Motor neuron (in vitro differentiated cells): Measurements from ENCODE around the gene WSCD1. TPM values are rescaled to one million over a fixed set of nuclear protein-coding genes. Genes with fewer than 3 reads are reported as not detected.

ENCODE experiments used
- ATAC-seq, 8 experiments: fragments of 200-7000 bp; cut with Tn5 transposase; replicated peaks in 6 of 8; 2 replicates each; pipeline ENCODE4 v1.8.0; 2021; ENCODE audit warnings: mild to moderate bottlenecking in 8 of 8, moderate library complexity in 8 of 8
- H3K27ac ChIP-seq, 2 donors: fragments of 250-450 bp; sonication (Bioruptor Pico); 2 replicates each; pipeline ENCODE4 v1.9.0; 2021; ENCODE audit warnings: antibody characterized with exemption in 2 of 2, mild to moderate bottlenecking in 2 of 2, moderate library complexity in 1 of 2
- H3K4me1 ChIP-seq, 2 donors: fragments of 250-450 bp; sonication (Bioruptor Pico); replicated peaks in 1 of 2; 2 replicates each; pipeline ENCODE4 v1.6.1; 2021; ENCODE audit warnings: antibody characterized with exemption in 2 of 2, mild to moderate bottlenecking in 2 of 2, moderate library complexity in 1 of 2
- H3K4me3 ChIP-seq, 5 donors: fragments of 250-450 bp; sonication (Bioruptor Pico); 2 replicates each; pipeline ENCODE4 v1.9.0; 2021; ENCODE audit warnings: antibody characterized with exemption in 5 of 5, mild to moderate bottlenecking in 5 of 5, moderate library complexity in 4 of 5
- WGBS, 10 experiments: fragments of 450-650 bp; shearing (Covaris generic); methylation state at CpG; one replicate each; pipeline ENCODE4 v1.0.0; 2022; 5-methylcytosine and 5-hydroxymethylcytosine counted together
- in situ Hi-C, 9 experiments: fragments of 400-800 bp; cut with MboI; loops; one replicate each; pipeline ENCODE4 v1.15.0; 2021; ENCODE audit warnings: low sequenced_read_pairs in 9 of 9, low pct_unique_long_range_greater_than_20kb in 2 of 9; ENCODE audit not compliant: unreplicated experiment in 9 of 9
- total RNA-seq, 8 experiments: library from RNA; unstranded; fragments of 300-600 nt; gene quantifications; 2 replicates each; pipeline versions ENCODE4 v1.2.3 to v1.2.4, GENCODE V29; 2022

The WSCD1 gene
- total RNA-seq, 8 experiments from 2014 or later = 0.10 to 28.3 (median 22.9) TPM; not detected in 1

- ATAC-seq = peak in 2 of 8 experiments; percentile 9 to 29
- H3K4me1 ChIP-seq = peaks cover 33 to 46% of the 10 kb centered on the region in 2 donors
- H3K27ac ChIP-seq = no peak overlapping the region
- no peak overlapping the region for H3K4me3 ChIP-seq
- 4 to 100% (median 80%) methylated on average over 1 to 5 of the region's 13 CpGs; no CpG with 5 or more reads in 5 of the 10 experiments for WGBS, 10 experiments
- in situ Hi-C loops = loop anchor here in 2 of 9 experiments (10.0 to 25.0 kb wide), 2 partner anchors 333 to 335 kb away; no protein-coding TSS in a partner anchor
These were observed 9.1 kb downstream of the WSCD1 start for GRCh38 chr17:6079155-6079888.

GRCh38 chr17:6079960-6080359 is 9.8 kb downstream of the WSCD1 start:
- Histone ChIP-seq H3K27ac (no peak overlapping the region), H3K4me1 (peaks cover 34 to 46% of the 10 kb centered on the region in 2 donors), H3K4me3 (no peak overlapping the region)
- ATAC-seq = no peak
- in situ Hi-C loops = loop anchor here in 2 of 9 experiments (10.0 to 25.0 kb wide), 2 partner anchors 332 to 335 kb away; no protein-coding TSS in a partner anchor
- WGBS, 10 experiments = no CpG with 5 or more reads among the region's 2 CpGs

- 60 to 98% (median 82%) methylated on average over 2 to 8 of the region's 35 CpGs; no CpG with 5 or more reads in 7 of the 10 experiments for WGBS, 10 experiments
- Histone ChIP-seq H3K27ac (no peak overlapping the region), H3K4me3 (no peak overlapping the region), H3K4me1 (peaks cover 25 to 38% of the 10 kb centered on the region in 2 donors)
- no peak for ATAC-seq
- in situ Hi-C loops = loop anchor here in 1 of 9 experiments (25.0 kb wide), 1 partner anchor 331 kb away; no protein-coding TSS in a partner anchor
These were observed 10.7 kb downstream of the WSCD1 start for GRCh38 chr17:6080711-6081430.

GRCh38 chr17:6082335-6082734 is 12.2 kb downstream of the WSCD1 start:
- WGBS, 10 experiments = 20 to 84% (median 45%) methylated on average over 1 to 7 of the region's 8 CpGs; no CpG with 5 or more reads in 4 of the 10 experiments
- no peak overlapping the region for H3K4me3 ChIP-seq
- in situ Hi-C loops = loop anchor here in 1 of 9 experiments (25.0 kb wide), 1 partner anchor 330 kb away; no protein-coding TSS in a partner anchor
- H3K27ac ChIP-seq = no peak overlapping the region
- ATAC-seq = no peak
- H3K4me1 ChIP-seq = peaks cover 20 to 27% of the 10 kb centered on the region in 2 donors

- peak in 5 of 8 experiments; percentile 83 to 93 (median 87) for ATAC-seq
- H3K4me3 ChIP-seq = no peak overlapping the region
- H3K27ac ChIP-seq = peak overlapping the region; percentile 57 to 72
- 0 to 48% (median 15%) methylated on average over 1 to 18 of the region's 25 CpGs for WGBS, 10 experiments
- peaks cover 14 to 15% of the 10 kb centered on the region in 2 donors for H3K4me1 ChIP-seq
- in situ Hi-C loops = loop anchor here in 1 of 9 experiments (25.0 kb wide), 1 partner anchor 328 kb away; no protein-coding TSS in a partner anchor
These were observed 14.4 kb downstream of the WSCD1 start for GRCh38 chr17:6084311-6085161.

- H3K4me1 ChIP-seq = peaks cover 14 to 15% of the 10 kb centered on the region in 2 donors
- no peak overlapping the region for H3K27ac ChIP-seq
- WGBS, 10 experiments = 90 to 91% methylated on average over 2 to 4 of the region's 9 CpGs; no CpG with 5 or more reads in 8 of the 10 experiments
- H3K4me3 ChIP-seq = no peak overlapping the region
- no peak for ATAC-seq
- in situ Hi-C loops = loop anchor here in 1 of 9 experiments (25.0 kb wide), 1 partner anchor 326 kb away; no protein-coding TSS in a partner anchor
These were observed 15.6 kb downstream of the WSCD1 start for GRCh38 chr17:6085812-6086211.

GRCh38 chr17:6086603-6087400 is 16.6 kb downstream of the WSCD1 start:
- no peak for ATAC-seq
- 40 to 93% (median 88%) methylated on average over 1 to 7 of the region's 28 CpGs; no CpG with 5 or more reads in 6 of the 10 experiments for WGBS, 10 experiments
- Histone ChIP-seq H3K4me1 (peaks cover 14 to 15% of the 10 kb centered on the region in 2 donors), H3K4me3 (no peak overlapping the region), H3K27ac (no peak overlapping the region)
- in situ Hi-C loops = loop anchor here in 1 of 9 experiments (25.0 kb wide), 1 partner anchor 325 kb away; no protein-coding TSS in a partner anchor

- 0 to 100% (median 97%) methylated on average over 1 to 3 of the region's 4 CpGs; no CpG with 5 or more reads in 4 of the 10 experiments for WGBS, 10 experiments
- H3K27ac ChIP-seq = no peak overlapping the region
- H3K4me3 ChIP-seq = no peak overlapping the region
- H3K4me1 ChIP-seq = peaks cover 14 to 15% of the 10 kb centered on the region in 2 donors
- no peak for ATAC-seq
- in situ Hi-C loops = loop anchor here in 1 of 9 experiments (25.0 kb wide), 1 partner anchor 324 kb away; no protein-coding TSS in a partner anchor
These were observed 18.0 kb downstream of the WSCD1 start for GRCh38 chr17:6088141-6088540.

- WGBS, 10 experiments = 34 to 96% (median 77%) methylated on average over 1 to 17 of the region's 20 CpGs; no CpG with 5 or more reads in 6 of the 10 experiments
- H3K4me1 ChIP-seq = no peaks in the 10 kb centered on the region
- H3K4me3 ChIP-seq = no peak overlapping the region
- no peak overlapping the region for H3K27ac ChIP-seq
- ATAC-seq = no peak
- in situ Hi-C loops = loop anchor here in 1 of 9 experiments (25.0 kb wide), 1 partner anchor 322 kb away; no protein-coding TSS in a partner anchor
These were observed 20.1 kb downstream of the WSCD1 start for GRCh38 chr17:6090253-6090652.

- in situ Hi-C loops = loop anchor here in 1 of 9 experiments (25.0 kb wide), 1 partner anchor 320 kb away; no protein-coding TSS in a partner anchor
- WGBS, 10 experiments = 14 to 89% (median 54%) methylated on average over 1 to 7 of the region's 14 CpGs; no CpG with 5 or more reads in 5 of the 10 experiments
- no peak overlapping the region for H3K4me3 ChIP-seq
- no peaks in the 10 kb centered on the region for H3K4me1 ChIP-seq
- no peak overlapping the region for H3K27ac ChIP-seq
- no peak for ATAC-seq
These were observed 22.2 kb downstream of the WSCD1 start for GRCh38 chr17:6092182-6092902.
